Heart left ventricle (tissue), 16 donors: ENCODE data around the gene SLC9C1. TPM values are rescaled to one million over a fixed set of nuclear protein-coding genes. Genes with fewer than 3 reads are reported as not detected.
A peak's percentile ranks its signal among the peaks of the same experiment; 100 is the strongest.

Source experiments
- ATAC-seq, 4 donors: fragments of 200-7000 bp; cut with Tn5 transposase; one replicate each; pipeline ENCODE4 v1.9.1; 2020 to 2022; ENCODE audit warnings: moderate library complexity in 4 of 4, mild to moderate bottlenecking in 3 of 4, moderate number of reproducible peaks in 1 of 4
- DNase-seq, 5 donors: peaks; one replicate each; pipeline ENCODE4 v3.0.0-alpha.2; 2020
- H3K27ac ChIP-seq, 12 donors: fragments of 200-600 bp; sonication (generic) in 4 of 12; one replicate each; pipeline versions ENCODE4 v1.5.0 to v1.8.0; 2016 to 2022; ENCODE audit warnings: mild to moderate bottlenecking in 2 of 12
- H3K27me3 ChIP-seq, 9 donors: fragments of 200-600 bp; sonication (generic) in 2 of 9; one replicate each; pipeline versions ENCODE4 v1.5.1 to v1.8.0; 2016 to 2022; ENCODE audit warnings: mild to moderate bottlenecking in 3 of 9
- H3K36me3 ChIP-seq, 9 donors: fragments of 200-600 bp; sonication (generic) in 2 of 9; one replicate each; pipeline versions ENCODE4 v1.5.0 to v1.8.0; 2018 to 2022; ENCODE audit warnings: mild to moderate bottlenecking in 2 of 9
- H3K4me1 ChIP-seq, 12 donors: fragments of 200-600 bp; sonication (generic) in 4 of 12; one replicate each; pipeline versions ENCODE4 v1.5.0 to v1.8.0; 2016 to 2022; ENCODE audit warnings: mild to moderate bottlenecking in 3 of 12
- H3K4me3 ChIP-seq, 12 donors: fragments of 200-600 bp; sonication (generic) in 4 of 12; one replicate each; pipeline versions ENCODE4 v1.5.0 to v1.8.0; 2017 to 2022; ENCODE audit warnings: mild to moderate bottlenecking in 9 of 12, moderate library complexity in 4 of 12
- H3K9me3 ChIP-seq, 12 donors: fragments of 200-600 bp; sonication (generic) in 4 of 12; one replicate each; pipeline versions ENCODE4 v1.5.0 to v1.8.0; 2016 to 2022; ENCODE audit warnings: mild to moderate bottlenecking in 1 of 12
- CTCF ChIP-seq, 12 donors: fragments of 200-600 bp; sonication (generic) in 4 of 12; IDR thresholded peaks; one replicate each; pipeline versions ENCODE4 v1.5.0 to v1.8.0; 2018 to 2022; ENCODE audit warnings: antibody characterized with exemption in 12 of 12, mild to moderate bottlenecking in 5 of 12
- POLR2A ChIP-seq, 2 donors: fragments of 450-650 bp; IDR thresholded peaks; one replicate each; pipeline ENCODE4 v1.6.1; 2017; ENCODE audit warnings: antibody characterized with exemption in 2 of 2, mild to moderate bottlenecking in 2 of 2, moderate library complexity in 2 of 2
- WGBS, 4 donors: extraction: QIAGEN DNeasy Blood & Tissue Kit in 2 of 4; methylation state at CpG; one replicate each; pipeline versions ENCODE4 v1.1.5 to v1.1.7; 2013 to 2018; 5-methylcytosine and 5-hydroxymethylcytosine counted together
- intact Hi-C, 10 donors: fragments of 100-400 bp; cut with DNase I; formaldehyde crosslinking; loops; one replicate each; pipeline versions ENCODE4 v1.11.1 to v1.14.2; 2022
- polyA plus RNA-seq, 2 donors: library from polyadenylated mRNA; stranded (reverse); fragments of 200-250 nt; gene quantifications; one replicate each; pipeline ENCODE4 v1.2.3, GENCODE V29; 2013
- total RNA-seq, 9 donors: library from RNA; depleted of rRNA in 2 of 9; stranded (reverse); fragments of >200 nt in 2 of 9; fragmentation: NEBNext Ultra II Directional in 3 of 9; extraction: Animal tissue kit (Norgen Biotek cat#: 25700) in 3 of 9; gene quantifications; one replicate each; pipeline versions ENCODE4 v1.1.0 to v1.2.4, GENCODE V29; 2016 to 2023
- donor health status: ischemic (EF 13 %, LVEDD 7.1; RV severe dilation, severe dysfunction).
- donor health status: healthy with polysubstance abuse.
- donor health status: DM: no; HTN: yes; CAD: no.
- donor health status: DM: no; HTN: no; CAD: no.
- donor health status: ischemic (EF 25% LVEDD 6.9; RV normal size, moderate dysfunction).
- donor health status: ischemic (EF 25% LVEDD 5.7; RV mildly dilated, moderate dysfunction).
- donor health status: healthy.
- donor health status: DM: yes; HTN: yes; CAD: no.
- donor health status: ischemic (EF 35%, LVEDD 5.7; RV mildly dilated, moderate dysfunction).
- donor health status: nonischemic (EF 11% LVEDD 7.7; RV severe dilation, severe dysfunction).
- donor health status: DM: yes; HTN: yes; CAD: no.
- donor health status: PGD.
- donor health status: ischemic (EF 29% LVEDD 5.4; RV normal size, mild dysfunction).
- donor health status: nonischemic (EF 23%, LVEDD 6.1; RV moderate dilation, normal function).

SLC9C1 gene
- total and polyA plus RNA-seq, 11 donors, result 0.11 to 3.8 (median 1.4) TPM

DNA sequence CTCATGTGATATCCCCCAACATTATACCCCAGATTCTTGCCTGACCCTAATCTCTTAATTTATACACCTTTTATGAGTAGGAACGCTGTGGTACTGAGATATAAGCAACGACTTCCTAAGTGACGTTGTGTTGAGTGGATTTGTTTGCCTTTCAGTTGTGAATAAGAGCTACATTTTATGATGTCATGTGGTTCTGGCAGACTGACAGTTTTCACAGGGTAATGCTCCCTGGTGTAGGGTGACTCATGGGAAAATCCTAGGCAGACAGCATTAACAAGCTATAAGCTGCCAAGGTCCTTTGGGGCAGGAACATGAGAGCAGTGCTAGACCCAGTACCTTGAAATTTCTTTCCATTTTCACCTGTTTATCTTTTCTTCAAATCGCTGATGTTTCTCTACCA, 196.6 kb downstream of the SLC9C1 start:
- Histone ChIP-seq H3K4me1 (peaks cover 0 to 16% (median 5%) of the 10 kb centered on the region in 12 donors), H3K27me3 (peaks cover 0 to 6% (median 0%) of the 10 kb centered on the region in 9 donors), H3K36me3 (no peaks in the 10 kb centered on the region), H3K4me3 (no peak overlapping the region), H3K9me3 (no peaks in the 10 kb centered on the region), H3K27ac (no peak overlapping the region)
- no peak for TF ChIP-seq CTCF (IDR thresholded peaks at IDR 0.05)
- TF ChIP-seq POLR2A (IDR thresholded peaks at IDR 0.05), result no peak
- 28 to 33% (median 31%) methylated on average over 4 of the region's 4 CpGs for WGBS, 4 donors
- peak; percentile 48 to 90 (median 76) for ATAC-seq
- intact Hi-C loops, result no loop called here
- DNase-seq, result no peak

- intact Hi-C loops, result no loop called here
- Histone ChIP-seq H3K9me3 (no peaks in the 10 kb centered on the region), H3K36me3 (no peaks in the 10 kb centered on the region), H3K27ac (no peak overlapping the region), H3K4me1 (peaks cover 0 to 26% (median 13%) of the 10 kb centered on the region in 12 donors), H3K4me3 (no peak overlapping the region), H3K27me3 (peaks cover 0 to 6% (median 0%) of the 10 kb centered on the region in 9 donors)
- 93 to 96% (median 95%) methylated on average over 2 of the region's 2 CpGs for WGBS, 4 donors
- DNase-seq (no peak), ATAC-seq (no peak)
- TF ChIP-seq POLR2A (IDR thresholded peaks at IDR 0.05) (no peak), CTCF (IDR thresholded peaks at IDR 0.05) (no peak)
These were observed 197.8 kb downstream of the SLC9C1 start for GRCh38 chr3:112096176-112096575.

DNA sequence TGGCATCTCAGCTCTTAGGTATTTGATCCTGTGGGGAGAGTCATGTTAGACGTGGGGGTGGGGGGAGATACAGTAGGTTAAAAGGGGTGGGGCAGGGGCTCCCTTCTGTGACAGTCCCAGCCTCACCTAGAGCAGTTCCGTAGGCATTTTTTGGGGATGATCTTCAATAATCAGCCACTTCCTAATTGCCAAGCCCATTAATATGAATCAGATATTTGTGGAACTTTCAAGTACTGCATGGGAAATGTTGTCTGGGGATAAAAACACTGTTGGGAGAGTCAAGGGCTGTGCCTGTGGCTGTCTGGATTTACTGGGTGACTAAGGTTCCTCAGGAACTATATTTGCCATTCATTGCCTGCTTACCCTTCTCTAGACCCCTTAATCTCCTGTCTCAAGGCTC, 198.3 kb downstream of the SLC9C1 start:
- no peak overlapping the region for H3K4me3 ChIP-seq
- no peaks in the 10 kb centered on the region for H3K36me3 ChIP-seq
- no peak for DNase-seq
- WGBS, 4 donors, result 55 to 66% (median 58%) methylated on average over 2 of the region's 2 CpGs
- H3K27me3 ChIP-seq, result peaks cover 0 to 6% (median 0%) of the 10 kb centered on the region in 9 donors
- no peak for ATAC-seq
- H3K27ac ChIP-seq, result no peak overlapping the region
- H3K9me3 ChIP-seq, result no peaks in the 10 kb centered on the region
- intact Hi-C loops, result no loop called here
- peaks cover 0 to 30% (median 17%) of the 10 kb centered on the region in 12 donors for H3K4me1 ChIP-seq
- TF ChIP-seq CTCF (IDR thresholded peaks at IDR 0.05), result no peak
- TF ChIP-seq POLR2A (IDR thresholded peaks at IDR 0.05), result no peak

DNA sequence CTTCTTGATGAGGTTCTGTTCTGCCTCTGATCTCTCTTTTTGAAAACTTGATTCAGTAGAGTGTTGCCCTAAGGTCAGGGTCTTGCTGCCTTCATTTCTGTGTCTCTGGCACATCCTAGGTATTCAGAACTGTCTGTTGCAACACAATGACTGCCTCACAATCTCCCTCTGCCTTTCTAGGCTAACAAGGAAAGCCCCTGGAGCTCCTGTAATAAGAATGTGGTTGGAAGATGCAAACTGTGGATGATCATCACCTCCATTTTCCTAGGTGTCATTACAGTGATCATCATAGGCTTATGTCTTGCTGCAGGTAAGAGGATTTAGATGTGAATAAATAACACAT, 200.9 kb downstream of the SLC9C1 start:
- Histone ChIP-seq H3K4me1 (peaks cover 0 to 35% (median 22%) of the 10 kb centered on the region in 12 donors), H3K9me3 (no peaks in the 10 kb centered on the region), H3K27me3 (peaks cover 0 to 19% (median 0%) of the 10 kb centered on the region in 9 donors), H3K4me3 (peak overlapping the region in 8 of 12 donors; percentile 0 to 32 (median 12)), H3K27ac (peak overlapping the region in 10 of 12 donors; percentile 36 to 79 (median 68)), H3K36me3 (no peaks in the 10 kb centered on the region)
- TF ChIP-seq CTCF (IDR thresholded peaks at IDR 0.05), result no peak
- no peak for TF ChIP-seq POLR2A (IDR thresholded peaks at IDR 0.05)
- intact Hi-C loops, result no loop called here
- no peak for DNase-seq
- ATAC-seq, result peak; percentile 5 to 12 (median 8)
